OCI-LY3 (cell line): ENCODE measurements around the gene RHOH.
"Not testable (repeated sequence)": the region's sequence is repeated elsewhere in the genome, so short reads cannot be mapped to it uniquely, and the experiment has no call there.

ENCODE experiments used
- H2AFZ ChIP-seq: fragments of 200-600, 300-600 bp; shearing (Covaris generic); 2 replicates; pipeline ENCODE4 v1.6.0; 2014; ENCODE audit warnings: antibody characterized with exemption, low read depth, low read length
- H3K27ac ChIP-seq: fragments of 200-600, 300-600 bp; sonication (generic); 2 replicates; pipeline ENCODE4 v1.5.1; 2014; ENCODE audit warnings: mild to moderate bottlenecking, low read length, moderate library complexity, mixed read lengths
- H3K27me3 ChIP-seq: fragments of 200-600, 300-600 bp; sonication (generic); 2 replicates; pipeline ENCODE4 v1.6.1; 2014; ENCODE audit warnings: low read depth, low read length, mixed read lengths
- H3K36me3 ChIP-seq: fragments of 200-600, 300-600 bp; sonication (generic); replicated peaks from 2 replicates; pipeline ENCODE3; 2014; ENCODE audit warnings: low read depth, low read length, mixed read lengths
- H3K4me1 ChIP-seq: fragments of 300-600, 200-600 bp; sonication (generic); 2 replicates; pipeline ENCODE4 v1.6.1; 2014; ENCODE audit warnings: low read length, mixed read lengths
- H3K4me2 ChIP-seq: fragments of 200-600, 300-600 bp; sonication (generic); 2 replicates; pipeline ENCODE4 v1.6.1; 2014; ENCODE audit warnings: low read length, mixed read lengths
- H3K4me3 ChIP-seq: fragments of 300-600, 200-600 bp; sonication (generic); 2 replicates; pipeline ENCODE4 v1.5.1; 2014; ENCODE audit warnings: antibody characterized with exemption, mild to moderate bottlenecking, low read length, moderate library complexity
- H3K79me2 ChIP-seq: fragments of 300-600, 200-600 bp; shearing (Covaris generic); 2 replicates; pipeline ENCODE4 v1.6.1; 2014; ENCODE audit warnings: mild to moderate bottlenecking, low read length, mixed read lengths
- H3K9ac ChIP-seq: fragments of 300-600, 200-600 bp; shearing (Covaris generic); 2 replicates; pipeline ENCODE4 v1.6.0; 2014; ENCODE audit warnings: mild to moderate bottlenecking, low read length, moderate library complexity
- H3K9me3 ChIP-seq: fragments of 200-600, 300-600 bp; shearing (Covaris generic); 2 replicates; pipeline ENCODE4 v1.6.1; 2014; ENCODE audit warnings: low read length, mixed read lengths; ENCODE audit not compliant: insufficient read depth
- H4K20me1 ChIP-seq: fragments of 200-600, 300-600 bp; sonication (generic); 2 replicates; pipeline ENCODE4 v1.6.1; 2016; ENCODE audit warnings: low read length, mixed read lengths; ENCODE audit not compliant: insufficient read depth
- CTCF ChIP-seq: fragments of 200-600, 300-600 bp; sonication (generic); IDR thresholded peaks from 2 replicates; pipeline ENCODE4 v1.5.1; 2014; ENCODE audit warnings: antibody characterized with exemption, low read length, low read depth
- EZH2phosphoT487 ChIP-seq: fragments of 200-600 bp; shearing (Covaris generic); IDR thresholded peaks from 2 replicates; pipeline ENCODE4 v1.6.1; 2018; ENCODE audit warnings: antibody characterized with exemption, mixed run types, low read depth

RHOH gene

GRCh38 chr4:40276546-40276945, 79.7 kb downstream of the RHOH start:
- no peak overlapping the region for H2AFZ ChIP-seq
- no peak overlapping the region for H3K4me2 ChIP-seq
- no peak for TF ChIP-seq EZH2phosphoT487
- no peak for TF ChIP-seq CTCF
- no peaks in the 10 kb centered on the region for H3K36me3 ChIP-seq
- H3K27ac ChIP-seq = no peak overlapping the region
- H3K27me3 ChIP-seq = no peaks in the 10 kb centered on the region
- H4K20me1 ChIP-seq = no peaks in the 10 kb centered on the region
- no peaks in the 10 kb centered on the region for H3K9me3 ChIP-seq
- H3K4me1 ChIP-seq = no peaks in the 10 kb centered on the region
- no peak overlapping the region for H3K9ac ChIP-seq
- H3K4me3 ChIP-seq = no peak overlapping the region
- no peaks in the 10 kb centered on the region for H3K79me2 ChIP-seq

- Histone ChIP-seq H3K9me3 (no peaks in the 10 kb centered on the region), H2AFZ (no peak overlapping the region), H3K9ac (no peak overlapping the region), H3K27me3 (no peaks in the 10 kb centered on the region), H3K79me2 (no peaks in the 10 kb centered on the region), H4K20me1 (no peaks in the 10 kb centered on the region), H3K27ac (no peak overlapping the region), H3K4me2 (no peak overlapping the region), H3K4me3 (no peak overlapping the region), H3K4me1 (no peaks in the 10 kb centered on the region), H3K36me3 (no peaks in the 10 kb centered on the region)
- no peak for TF ChIP-seq CTCF
- no peak for TF ChIP-seq EZH2phosphoT487
Measured at GRCh38 chr4:40280586-40280985, 83.8 kb downstream of the RHOH start.

GRCh38 chr4:40281099-40281498, 84.3 kb downstream of the RHOH start:
- Histone ChIP-seq H3K9ac (no peak overlapping the region), H3K36me3 (no peaks in the 10 kb centered on the region), H4K20me1 (no peaks in the 10 kb centered on the region), H2AFZ (no peak overlapping the region), H3K4me1 (no peaks in the 10 kb centered on the region), H3K4me3 (no peak overlapping the region), H3K9me3 (no peaks in the 10 kb centered on the region), H3K27ac (no peak overlapping the region), H3K79me2 (no peaks in the 10 kb centered on the region), H3K4me2 (no peak overlapping the region), H3K27me3 (no peaks in the 10 kb centered on the region)
- no peak for TF ChIP-seq CTCF
- TF ChIP-seq EZH2phosphoT487 = no peak

GRCh38 chr4:40281913-40282312, 85.1 kb downstream of the RHOH start:
- TF ChIP-seq CTCF (no peak), EZH2phosphoT487 (no peak)
- Histone ChIP-seq H3K9ac (no peak overlapping the region), H3K27me3 (no peaks in the 10 kb centered on the region), H2AFZ (no peak overlapping the region), H4K20me1 (no peaks in the 10 kb centered on the region), H3K79me2 (no peaks in the 10 kb centered on the region), H3K4me1 (no peaks in the 10 kb centered on the region), H3K4me2 (no peak overlapping the region), H3K9me3 (no peaks in the 10 kb centered on the region), H3K36me3 (no peaks in the 10 kb centered on the region), H3K4me3 (no peak overlapping the region), H3K27ac (no peak overlapping the region)

GRCh38 chr4:40282857-40283256, 86.0 kb downstream of the RHOH start:
- not testable (repeated sequence) for H4K20me1 ChIP-seq, H3K36me3 ChIP-seq, H3K4me2 ChIP-seq, H2AFZ ChIP-seq, H3K9ac ChIP-seq, H3K27ac ChIP-seq, H3K27me3 ChIP-seq, H3K9me3 ChIP-seq, H3K4me1 ChIP-seq, H3K4me3 ChIP-seq, H3K79me2 ChIP-seq
